Measurements from ENCODE around the gene LFNG.
A peak's percentile ranks its signal among the peaks of the same experiment; 100 is the strongest.

LFNG gene

GRCh38 chr7:2522780-2523433 is 3.3 kb downstream of the LFNG start:
- peak; percentile 35 for DNase-seq (ENCODE audit: low read depth)
- peak overlapping the region; percentile 20 for H3K4me3 ChIP-seq (ENCODE audit: low read length)
- no peak for TF ChIP-seq CTCF (conservative IDR thresholded peaks at IDR 0.05; ENCODE audit: low read length)

- H3K4me3 ChIP-seq (ENCODE audit: low read length), result peak overlapping the region; percentile 7; the same call in 1 of the 2 replicates
- TF ChIP-seq CTCF (conservative IDR thresholded peaks at IDR 0.05; ENCODE audit: low read length), result no peak
- no peak for DNase-seq (ENCODE audit: low read depth)
Observed at GRCh38 chr7:2523461-2523936, 3.9 kb downstream of the LFNG start.

GRCh38 chr7:2523941-2524807 is 4.6 kb downstream of the LFNG start:
- TF ChIP-seq CTCF (conservative IDR thresholded peaks at IDR 0.05; ENCODE audit: low read length), result no peak
- no peak overlapping the region for H3K4me3 ChIP-seq (ENCODE audit: low read length)
- peak; percentile 34 for DNase-seq (ENCODE audit: low read depth)

GRCh38 chr7:2524808-2525657 is 5.5 kb downstream of the LFNG start:
- H3K4me3 ChIP-seq (ENCODE audit: low read length), result no peak overlapping the region
- no peak for TF ChIP-seq CTCF (conservative IDR thresholded peaks at IDR 0.05; ENCODE audit: low read length)
- DNase-seq (ENCODE audit: low read depth), result no peak

GRCh38 chr7:2525658-2526630 is 6.4 kb downstream of the LFNG start:
- no peak overlapping the region for H3K4me3 ChIP-seq (ENCODE audit: low read length)
- no peak for TF ChIP-seq CTCF (conservative IDR thresholded peaks at IDR 0.05; ENCODE audit: low read length)
- DNase-seq (ENCODE audit: low read depth), result no peak

Data from AG10803 (cell line).